ENCODE measurements around the gene NRARP.

NRARP gene

GRCh38 chr9:137294091-137294680 is 7.9 kb downstream of the NRARP start:
- peak; percentile 91 for TF ChIP-seq USF1 (IDR thresholded peaks at IDR 0.05)
- no peak for TF ChIP-seq YY1 (IDR thresholded peaks at IDR 0.05; ENCODE audit: low read depth)
- TF ChIP-seq TEAD4 (IDR thresholded peaks at IDR 0.05) = no peak
- TF ChIP-seq TCF12 (IDR thresholded peaks at IDR 0.05; ENCODE audit: low read depth) = 0 out of 2 replicates have a peak, but pooled peaks have one; percentile 22

- no peak for TF ChIP-seq FOXM1 (IDR thresholded peaks at IDR 0.05; ENCODE audit: borderline replicate concordance, low read depth)
- no peak for TF ChIP-seq RAD21 (IDR thresholded peaks at IDR 0.05; ENCODE audit: low read depth)
- no peak for TF ChIP-seq CREB1 (IDR thresholded peaks at IDR 0.05; ENCODE audit: low read depth)
Measured at GRCh38 chr9:137293482-137294090, 8.5 kb downstream of the NRARP start.

- TF ChIP-seq TEAD4 (IDR thresholded peaks at IDR 0.05) = no peak
- no peak for TF ChIP-seq YY1 (IDR thresholded peaks at IDR 0.05; ENCODE audit: low read depth)
- TF ChIP-seq TCF12 (IDR thresholded peaks at IDR 0.05; ENCODE audit: low read depth) = no peak
- TF ChIP-seq CREB1 (IDR thresholded peaks at IDR 0.05; ENCODE audit: low read depth) = no peak
- no peak for TF ChIP-seq EP300 (IDR thresholded peaks at IDR 0.05; ENCODE audit: borderline replicate concordance)
Measured at GRCh38 chr9:137293094-137293481, 9.0 kb downstream of the NRARP start.

GRCh38 chr9:137286975-137287383 is 15.1 kb downstream of the NRARP start:
- TF ChIP-seq USF1 (IDR thresholded peaks at IDR 0.05) (0 out of 2 replicates have a peak, but pooled peaks have one; percentile 28), RAD21 (IDR thresholded peaks at IDR 0.05; ENCODE audit: low read depth) (peak; percentile 91), CREB1 (IDR thresholded peaks at IDR 0.05; ENCODE audit: low read depth) (no peak), MAX (IDR thresholded peaks at IDR 0.05) (peak; percentile 74)

GRCh38 chr9:137281345-137282116 is 20.5 kb downstream of the NRARP start:
- TF ChIP-seq RAD21 (IDR thresholded peaks at IDR 0.05; ENCODE audit: low read depth) = no peak
- no peak for TF ChIP-seq FOXM1 (IDR thresholded peaks at IDR 0.05; ENCODE audit: borderline replicate concordance, low read depth)

GRCh38 chr9:137280474-137281344 is 21.4 kb downstream of the NRARP start:
- TF ChIP-seq TEAD4 (IDR thresholded peaks at IDR 0.05) (no peak), CREB1 (IDR thresholded peaks at IDR 0.05; ENCODE audit: low read depth) (no peak), REST (IDR thresholded peaks at IDR 0.05; ENCODE audit: low read depth) (no peak), RAD21 (IDR thresholded peaks at IDR 0.05; ENCODE audit: low read depth) (no peak), EP300 (IDR thresholded peaks at IDR 0.05; ENCODE audit: borderline replicate concordance) (no peak), TCF12 (IDR thresholded peaks at IDR 0.05; ENCODE audit: low read depth) (no peak), USF1 (IDR thresholded peaks at IDR 0.05) (no peak), ZBTB7A (IDR thresholded peaks at IDR 0.05; ENCODE audit: low read depth) (no peak), MAX (IDR thresholded peaks at IDR 0.05) (no peak), YY1 (IDR thresholded peaks at IDR 0.05; ENCODE audit: low read depth) (no peak), EGR1 (IDR thresholded peaks at IDR 0.05) (no peak), TAF1 (IDR thresholded peaks at IDR 0.05; ENCODE audit: low read depth) (no peak), FOXM1 (IDR thresholded peaks at IDR 0.05; ENCODE audit: borderline replicate concordance, low read depth) (no peak), CEBPB (IDR thresholded peaks at IDR 0.05) (no peak), NFIC (IDR thresholded peaks at IDR 0.05) (no peak)
